Brain microvascular endothelial cell (primary cell): ENCODE results near the gene KRT2.
"Not testable (repeated sequence)": the region's sequence is repeated elsewhere in the genome, so short reads cannot be mapped to it uniquely, and the experiment has no call there.

Source experiments
- DNase-seq: peaks from one replicate; pipeline ENCODE4 v3.0.0-alpha.2; 2020
- H3K27ac ChIP-seq: fragments of 250-450 bp; sonication (Bioruptor Pico); 2 replicates; pipeline ENCODE4 v1.5.1; 2020; ENCODE audit warnings: mild to moderate bottlenecking, moderate library complexity
- H3K27me3 ChIP-seq: fragments of 250-450 bp; sonication (Bioruptor Pico); replicated peaks from 2 replicates; pipeline ENCODE4 v1.5.1; 2020; ENCODE audit warnings: mild to moderate bottlenecking
- H3K36me3 ChIP-seq: fragments of 250-450 bp; sonication (Bioruptor Pico); replicated peaks from 2 replicates; pipeline ENCODE4 v1.5.1; 2020; ENCODE audit warnings: mild to moderate bottlenecking
- H3K4me3 ChIP-seq: 2 replicates; pipeline ENCODE4 v1.5.1; 2011; ENCODE audit warnings: low read depth, mild to moderate bottlenecking, control low read depth, low read length, moderate library complexity
- CTCF ChIP-seq: IDR thresholded peaks from 2 replicates; pipeline ENCODE4 v1.5.1; 2011; ENCODE audit warnings: low read depth, mild to moderate bottlenecking, moderate library complexity, low read length, control low read depth, inconsistent platforms; ENCODE audit errors: missing control alignments
- in situ Hi-C: cut with HindIII; loops from 2 replicates; pipeline ENCODE4 v1.10.0; 2017; ENCODE audit warnings: low sequenced_read_pairs, low pct_ligation_motif_present

KRT2 gene

GRCh38 chr12:52670506-52670905 is 18.5 kb upstream of the KRT2 start:
- H3K4me3 ChIP-seq = no peak overlapping the region
- no peaks in the 10 kb centered on the region for H3K36me3 ChIP-seq
- H3K27me3 ChIP-seq = peaks cover 3% of the 10 kb centered on the region
- no peak for TF ChIP-seq CTCF
- no peak overlapping the region for H3K27ac ChIP-seq
- in situ Hi-C loops = no loop called here
- no peak for DNase-seq

GRCh38 chr12:52669941-52670340 is 17.9 kb upstream of the KRT2 start:
- in situ Hi-C loops, H3K27me3 ChIP-seq, H3K36me3 ChIP-seq, H3K4me3 ChIP-seq, H3K27ac ChIP-seq, DNase-seq: not testable (repeated sequence)

- Histone ChIP-seq H3K27me3 (peaks cover 3% of the 10 kb centered on the region), H3K36me3 (no peaks in the 10 kb centered on the region), H3K27ac (no peak overlapping the region), H3K4me3 (no peak overlapping the region)
- in situ Hi-C loops = no loop called here
- no peak for DNase-seq
- TF ChIP-seq CTCF = no peak
These were observed 17.4 kb upstream of the KRT2 start for GRCh38 chr12:52669426-52669825.

- DNase-seq = no peak
- H3K4me3 ChIP-seq = no peak overlapping the region
- H3K36me3 ChIP-seq = no peaks in the 10 kb centered on the region
- peaks cover 1% of the 10 kb centered on the region for H3K27me3 ChIP-seq
- H3K27ac ChIP-seq = no peak overlapping the region
- no peak for TF ChIP-seq CTCF
- in situ Hi-C loops = no loop called here
These were observed 15.9 kb upstream of the KRT2 start for GRCh38 chr12:52667931-52668330.

- no peak overlapping the region for H3K4me3 ChIP-seq
- no peak overlapping the region for H3K27ac ChIP-seq
- peak; percentile 57 for TF ChIP-seq CTCF
- H3K36me3 ChIP-seq = no peaks in the 10 kb centered on the region
- H3K27me3 ChIP-seq = peaks cover 1% of the 10 kb centered on the region
- in situ Hi-C loops = no loop called here
- DNase-seq = no peak
These were observed 15.5 kb upstream of the KRT2 start for GRCh38 chr12:52667509-52667908.

- no peak overlapping the region for H3K4me3 ChIP-seq
- in situ Hi-C loops = no loop called here
- H3K27ac ChIP-seq = no peak overlapping the region
- TF ChIP-seq CTCF = no peak
- peaks cover 1% of the 10 kb centered on the region for H3K27me3 ChIP-seq
- no peak for DNase-seq
- H3K36me3 ChIP-seq = no peaks in the 10 kb centered on the region
These were observed 14.5 kb upstream of the KRT2 start for GRCh38 chr12:52666471-52666870.
